Forelimb muscle (tissue), 1 donor: ENCODE results near the gene CD151. TPM values are rescaled to one million over a fixed set of nuclear protein-coding genes. Genes with fewer than 3 reads are reported as not detected.
A peak's percentile ranks its signal among the peaks of the same experiment; 100 is the strongest.

ENCODE experiments used
- DNase-seq: peaks from one replicate; pipeline ENCODE4 v3.0.0-alpha.2; 2013; ENCODE audit warnings: low read depth
- polyA plus RNA-seq: library from polyadenylated mRNA; unstranded; fragments of 120-200 nt; gene quantifications from one replicate; pipeline ENCODE4 v1.2.1, GENCODE V29; 2013; ENCODE audit not compliant: insufficient read length

The CD151 gene
- polyA plus RNA-seq, 1 donor, result 155 TPM

- DNase-seq, result no peak
Measured at GRCh38 chr11:797296-798092, 35.3 kb upstream of the CD151 start.

GRCh38 chr11:798093-798713 is 34.5 kb upstream of the CD151 start, which contains the start of gene SLC25A22:
TSS of gene SLC25A22 (minus strand) at chr11:798281. CDS start at chr11:795006, 3,275 bp downstream.
- DNase-seq, result no peak

GRCh38 chr11:799641-800316 is 33.0 kb upstream of the CD151 start:
- DNase-seq, result no peak

- DNase-seq, result no peak
Measured at GRCh38 chr11:800473-800872, 32.3 kb upstream of the CD151 start.

GRCh38 chr11:801097-801780 is 31.5 kb upstream of the CD151 start:
- no peak for DNase-seq

- DNase-seq, result no peak
Measured at GRCh38 chr11:802018-802617, 30.6 kb upstream of the CD151 start.

GRCh38 chr11:802693-803466 is 29.9 kb upstream of the CD151 start:
- DNase-seq, result no peak

- no peak for DNase-seq
Measured at GRCh38 chr11:803467-803742, 29.3 kb upstream of the CD151 start.

- DNase-seq, result no peak
Measured at GRCh38 chr11:803770-804598, 28.8 kb upstream of the CD151 start.

GRCh38 chr11:804599-804964 is 28.2 kb upstream of the CD151 start:
- DNase-seq, result no peak

- DNase-seq, result no peak
Measured at GRCh38 chr11:808427-809286, 24.1 kb upstream of the CD151 start.

- peak; percentile 96 for DNase-seq
Measured at GRCh38 chr11:809287-810039, 23.3 kb upstream of the CD151 start, which contains the start of gene RPLP2. TSS of gene RPLP2 (plus strand) at chr11:809967. CDS start at chr11:810235, 268 bp downstream.

- no peak for DNase-seq
Measured at GRCh38 chr11:810040-810567, 22.6 kb upstream of the CD151 start.

GRCh38 chr11:811446-812245 is 21.1 kb upstream of the CD151 start:
- no peak for DNase-seq

GRCh38 chr11:812390-812789 is 20.4 kb upstream of the CD151 start:
- no peak for DNase-seq

- DNase-seq, result no peak
Measured at GRCh38 chr11:813072-813455, 19.7 kb upstream of the CD151 start.

- DNase-seq, result no peak
Measured at GRCh38 chr11:813456-814096, 19.2 kb upstream of the CD151 start.
